Neural cell (in vitro differentiated cells): ENCODE data around the gene ADK. TPM values are rescaled to one million over a fixed set of nuclear protein-coding genes. Genes with fewer than 3 reads are reported as not detected.

Source experiments
- H2AFZ ChIP-seq: fragments of 200-600, 300-800 bp; sonication (generic), shearing (Covaris generic); 2 replicates; pipeline ENCODE4 v1.6.0; 2014; ENCODE audit warnings: low read depth, mild to moderate bottlenecking, antibody characterized with exemption, low read length, moderate library complexity
- H3F3A ChIP-seq: fragments of 200-600 bp; shearing (Covaris generic); 2 replicates; pipeline ENCODE4 v1.6.1; 2016; ENCODE audit warnings: mild to moderate bottlenecking, moderate library complexity, mixed read lengths, antibody characterized with exemption, low read length; ENCODE audit not compliant: insufficient read depth, poor library complexity, severe bottlenecking
- H3K27ac ChIP-seq: fragments of 200-600, 300-800 bp; sonication (generic), shearing (Covaris generic); 2 replicates; pipeline ENCODE4 v1.5.1; 2014; ENCODE audit warnings: mild to moderate bottlenecking, low read length, moderate library complexity
- H3K27me3 ChIP-seq: fragments of 300-800, 200-600 bp; sonication (generic), shearing (Covaris generic); 2 replicates; pipeline ENCODE4 v1.6.0; 2014; ENCODE audit warnings: mild to moderate bottlenecking, low read depth, low read length, moderate library complexity; ENCODE audit not compliant: insufficient read depth
- H3K36me3 ChIP-seq: fragments of 300-800, 200-600 bp; sonication (generic), shearing (Covaris generic); 2 replicates; pipeline ENCODE4 v1.5.1; 2014; ENCODE audit warnings: mild to moderate bottlenecking, antibody characterized with exemption, low read length, moderate library complexity; ENCODE audit not compliant: insufficient read depth
- H3K4me2 ChIP-seq: fragments of 300-800, 200-600 bp; sonication (generic), shearing (Covaris generic); 2 replicates; pipeline ENCODE4 v1.6.0; 2014; ENCODE audit warnings: mild to moderate bottlenecking, low read length
- H3K4me3 ChIP-seq: fragments of 300-800, 200-600 bp; sonication (generic), shearing (Covaris generic); 2 replicates; pipeline ENCODE4 v1.5.1; 2014; ENCODE audit warnings: mild to moderate bottlenecking, low read length, moderate library complexity
- H3K79me2 ChIP-seq: fragments of 200-600 bp; shearing (Covaris generic); replicated peaks from 2 replicates; pipeline ENCODE4 v1.6.0; 2014; ENCODE audit warnings: mild to moderate bottlenecking, low read length, moderate library complexity; ENCODE audit not compliant: insufficient read depth
- H3K9ac ChIP-seq: fragments of 300-800, 200-600 bp; sonication (generic), shearing (Covaris generic); 2 replicates; pipeline ENCODE4 v1.6.1; 2016; ENCODE audit warnings: mild to moderate bottlenecking, low read length, mixed read lengths
- H3K9me2 ChIP-seq: fragments of 200-600 bp; shearing (Covaris generic); 2 replicates; pipeline ENCODE4 v1.6.1; 2016; ENCODE audit warnings: mild to moderate bottlenecking, low read length, mixed read lengths; ENCODE audit not compliant: insufficient read depth
- H3K9me3 ChIP-seq: fragments of 200-600, 300-800 bp; sonication (generic), shearing (Covaris generic); 2 replicates; pipeline ENCODE4 v1.6.1; 2016; ENCODE audit warnings: mild to moderate bottlenecking, mixed run types, low read length, moderate library complexity, mixed read lengths
- H4K20me1 ChIP-seq: fragments of 200-600 bp; shearing (Covaris generic); 2 replicates; pipeline ENCODE4 v1.6.1; 2016; ENCODE audit warnings: mild to moderate bottlenecking, mixed run types; ENCODE audit not compliant: insufficient read depth
- EP300 ChIP-seq: fragments of 450-650 bp; conservative IDR thresholded peaks from 2 replicates; pipeline ENCODE4 v1.6.1; 2014; ENCODE audit warnings: antibody characterized with exemption, mild to moderate bottlenecking, moderate library complexity; ENCODE audit not compliant: poor library complexity, severe bottlenecking
- EZH2 ChIP-seq: fragments of 200-600, 300-800 bp; shearing (Covaris generic), sonication (generic); IDR thresholded peaks from 2 replicates; pipeline ENCODE4 v1.6.1; 2014; ENCODE audit warnings: antibody characterized with exemption, low read length, borderline replicate concordance, mild to moderate bottlenecking; ENCODE audit not compliant: insufficient read depth, poor library complexity, severe bottlenecking
- MXI1 ChIP-seq: fragments of 450-650 bp; conservative IDR thresholded peaks from 2 replicates; pipeline ENCODE4 v1.6.1; 2014; ENCODE audit warnings: antibody characterized with exemption, mild to moderate bottlenecking; ENCODE audit not compliant: poor library complexity, severe bottlenecking
- POLR2AphosphoS5 ChIP-seq: IDR thresholded peaks from 2 replicates; pipeline ENCODE4 v1.6.1; 2012
- RAD21 ChIP-seq: fragments of 450-650 bp; conservative IDR thresholded peaks from 2 replicates; pipeline ENCODE4 v1.6.1; 2014; ENCODE audit warnings: antibody characterized with exemption, mild to moderate bottlenecking, moderate library complexity
- SMC3 ChIP-seq: fragments of 450-650 bp; conservative IDR thresholded peaks from 2 replicates; pipeline ENCODE4 v1.6.1; 2014; ENCODE audit warnings: antibody characterized with exemption, mild to moderate bottlenecking, moderate library complexity; ENCODE audit not compliant: poor library complexity
- TAF1 ChIP-seq: IDR thresholded peaks from 2 replicates; pipeline ENCODE4 v1.6.1; 2012; ENCODE audit warnings: low read depth
- polyA plus RNA-seq: library from polyadenylated mRNA; depleted of rRNA; stranded (reverse); fragments of >200 nt; gene quantifications from 2 replicates; pipeline ENCODE4 v1.2.3, GENCODE V29; 2014
- TF ChIP-seq, protein P1 (sequence below): fragments of 450-650 bp; IDR thresholded peaks from 2 replicates; pipeline ENCODE4 v1.5.1; 2014; ENCODE audit warnings: antibody characterized with exemption, mild to moderate bottlenecking, moderate library complexity; ENCODE audit not compliant: poor library complexity, severe bottlenecking
- TF ChIP-seq, protein P2 (sequence below): IDR thresholded peaks from 2 replicates; pipeline ENCODE4 v1.6.1; 2012; ENCODE audit warnings: borderline replicate concordance

ADK gene
- polyA plus RNA-seq, 1 donor from 2014 or later: 19.5 TPM

- H3K27ac ChIP-seq: no peak overlapping the region
- no peaks in the 10 kb centered on the region for H3K36me3 ChIP-seq
- H2AFZ ChIP-seq: no peak overlapping the region
- no peaks in the 10 kb centered on the region for H3K27me3 ChIP-seq
- TF ChIP-seq EZH2 (no peak), RAD21 (no peak), TAF1 (no peak), SMC3 (no peak)
- TF ChIP-seq, protein P1, sequence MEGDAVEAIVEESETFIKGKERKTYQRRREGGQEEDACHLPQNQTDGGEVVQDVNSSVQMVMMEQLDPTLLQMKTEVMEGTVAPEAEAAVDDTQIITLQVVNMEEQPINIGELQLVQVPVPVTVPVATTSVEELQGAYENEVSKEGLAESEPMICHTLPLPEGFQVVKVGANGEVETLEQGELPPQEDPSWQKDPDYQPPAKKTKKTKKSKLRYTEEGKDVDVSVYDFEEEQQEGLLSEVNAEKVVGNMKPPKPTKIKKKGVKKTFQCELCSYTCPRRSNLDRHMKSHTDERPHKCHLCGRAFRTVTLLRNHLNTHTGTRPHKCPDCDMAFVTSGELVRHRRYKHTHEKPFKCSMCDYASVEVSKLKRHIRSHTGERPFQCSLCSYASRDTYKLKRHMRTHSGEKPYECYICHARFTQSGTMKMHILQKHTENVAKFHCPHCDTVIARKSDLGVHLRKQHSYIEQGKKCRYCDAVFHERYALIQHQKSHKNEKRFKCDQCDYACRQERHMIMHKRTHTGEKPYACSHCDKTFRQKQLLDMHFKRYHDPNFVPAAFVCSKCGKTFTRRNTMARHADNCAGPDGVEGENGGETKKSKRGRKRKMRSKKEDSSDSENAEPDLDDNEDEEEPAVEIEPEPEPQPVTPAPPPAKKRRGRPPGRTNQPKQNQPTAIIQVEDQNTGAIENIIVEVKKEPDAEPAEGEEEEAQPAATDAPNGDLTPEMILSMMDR: no peak
- TF ChIP-seq, protein P2, sequence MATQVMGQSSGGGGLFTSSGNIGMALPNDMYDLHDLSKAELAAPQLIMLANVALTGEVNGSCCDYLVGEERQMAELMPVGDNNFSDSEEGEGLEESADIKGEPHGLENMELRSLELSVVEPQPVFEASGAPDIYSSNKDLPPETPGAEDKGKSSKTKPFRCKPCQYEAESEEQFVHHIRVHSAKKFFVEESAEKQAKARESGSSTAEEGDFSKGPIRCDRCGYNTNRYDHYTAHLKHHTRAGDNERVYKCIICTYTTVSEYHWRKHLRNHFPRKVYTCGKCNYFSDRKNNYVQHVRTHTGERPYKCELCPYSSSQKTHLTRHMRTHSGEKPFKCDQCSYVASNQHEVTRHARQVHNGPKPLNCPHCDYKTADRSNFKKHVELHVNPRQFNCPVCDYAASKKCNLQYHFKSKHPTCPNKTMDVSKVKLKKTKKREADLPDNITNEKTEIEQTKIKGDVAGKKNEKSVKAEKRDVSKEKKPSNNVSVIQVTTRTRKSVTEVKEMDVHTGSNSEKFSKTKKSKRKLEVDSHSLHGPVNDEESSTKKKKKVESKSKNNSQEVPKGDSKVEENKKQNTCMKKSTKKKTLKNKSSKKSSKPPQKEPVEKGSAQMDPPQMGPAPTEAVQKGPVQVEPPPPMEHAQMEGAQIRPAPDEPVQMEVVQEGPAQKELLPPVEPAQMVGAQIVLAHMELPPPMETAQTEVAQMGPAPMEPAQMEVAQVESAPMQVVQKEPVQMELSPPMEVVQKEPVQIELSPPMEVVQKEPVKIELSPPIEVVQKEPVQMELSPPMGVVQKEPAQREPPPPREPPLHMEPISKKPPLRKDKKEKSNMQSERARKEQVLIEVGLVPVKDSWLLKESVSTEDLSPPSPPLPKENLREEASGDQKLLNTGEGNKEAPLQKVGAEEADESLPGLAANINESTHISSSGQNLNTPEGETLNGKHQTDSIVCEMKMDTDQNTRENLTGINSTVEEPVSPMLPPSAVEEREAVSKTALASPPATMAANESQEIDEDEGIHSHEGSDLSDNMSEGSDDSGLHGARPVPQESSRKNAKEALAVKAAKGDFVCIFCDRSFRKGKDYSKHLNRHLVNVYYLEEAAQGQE: no peak
- no peaks in the 10 kb centered on the region for H3K9me3 ChIP-seq
- H3K79me2 ChIP-seq: no peaks in the 10 kb centered on the region
- no peaks in the 10 kb centered on the region for H3K9me2 ChIP-seq
- H3F3A ChIP-seq: no peaks in the 10 kb centered on the region
- no peak overlapping the region for H3K4me2 ChIP-seq
- H3K4me3 ChIP-seq: no peak overlapping the region
- H3K9ac ChIP-seq: no peak overlapping the region
- no peaks in the 10 kb centered on the region for H4K20me1 ChIP-seq
Measured at GRCh38 chr10:74743401-74743800, 592.4 kb downstream of the ADK start.

GRCh38 chr10:74745449-74745848 is 594.4 kb downstream of the ADK start:
- no peaks in the 10 kb centered on the region for H4K20me1 ChIP-seq
- no peaks in the 10 kb centered on the region for H3K36me3 ChIP-seq
- H3K27ac ChIP-seq: no peak overlapping the region
- H3K4me3 ChIP-seq: no peak overlapping the region
- no peaks in the 10 kb centered on the region for H3F3A ChIP-seq
- TF ChIP-seq, protein P1: no peak
- TF ChIP-seq SMC3 (no peak), EP300 (no peak), TAF1 (no peak), MXI1 (no peak), POLR2AphosphoS5 (no peak), RAD21 (no peak), EZH2 (no peak)
- TF ChIP-seq, protein P2: no peak
- no peaks in the 10 kb centered on the region for H3K9me2 ChIP-seq
- no peak overlapping the region for H2AFZ ChIP-seq
- no peaks in the 10 kb centered on the region for H3K27me3 ChIP-seq
- no peaks in the 10 kb centered on the region for H3K9me3 ChIP-seq
- no peak overlapping the region for H3K4me2 ChIP-seq
- H3K79me2 ChIP-seq: no peaks in the 10 kb centered on the region
- H3K9ac ChIP-seq: no peak overlapping the region
